HG02678 (cell line): ENCODE data around the gene CRYBB1.

Experiments used
- ATAC-seq: cut with Tn5 transposase; IDR thresholded peaks from one replicate; pipeline ENCODE4 v1.9.1; 2021; ENCODE audit warnings: mild to moderate bottlenecking, moderate library complexity; ENCODE audit not compliant: unreplicated experiment

Gene CRYBB1

GRCh38 chr22:26610072-26610958 lies 7.5 kb downstream of the CRYBB1 start:
- ATAC-seq = peak; percentile 80

DNA sequence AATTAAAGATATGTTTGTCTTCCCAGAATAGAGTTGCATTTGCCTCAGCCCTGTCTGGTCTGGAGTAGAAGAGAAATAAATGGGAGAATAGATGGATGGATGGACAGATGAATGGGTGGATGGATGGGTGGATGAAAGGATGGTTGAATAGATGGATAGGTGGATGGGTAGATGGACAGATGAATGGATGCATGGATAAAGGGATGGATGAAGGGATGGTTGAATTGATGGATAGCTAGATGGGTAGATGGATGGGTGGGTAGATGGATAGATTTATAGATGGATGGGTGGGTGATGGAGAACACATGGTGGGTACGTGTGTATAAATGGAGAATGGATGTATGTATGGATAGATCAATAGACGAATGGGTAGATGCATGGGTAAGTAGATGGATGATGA lies 8.5 kb downstream of the CRYBB1 start:
- ATAC-seq = no peak

- ATAC-seq = no peak
Measured at GRCh38 chr22:26608129-26608528, 9.7 kb downstream of the CRYBB1 start.

GRCh38 chr22:26606611-26607010 lies 11.2 kb downstream of the CRYBB1 start:
- no peak for ATAC-seq

DNA sequence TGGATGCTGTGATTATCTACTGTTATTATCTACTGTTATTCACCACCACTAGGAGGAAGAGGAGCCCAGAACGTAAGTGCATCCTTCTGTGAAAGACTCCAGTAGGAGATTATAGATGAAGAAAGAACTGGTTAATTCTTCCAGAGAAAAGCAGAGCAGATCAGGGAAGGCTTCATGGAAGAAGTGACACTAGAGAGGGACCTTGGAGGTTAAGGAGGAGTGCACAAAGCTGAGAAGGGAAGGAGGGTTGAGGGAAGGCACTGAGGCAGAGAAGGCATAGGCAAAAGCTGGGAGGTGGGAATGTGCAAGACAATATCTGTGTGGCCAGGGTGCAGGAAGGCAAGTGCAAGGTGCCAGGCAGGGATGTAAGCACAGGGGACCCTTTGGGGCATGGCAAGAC lies 13.5 kb downstream of the CRYBB1 start:
- no peak for ATAC-seq

DNA sequence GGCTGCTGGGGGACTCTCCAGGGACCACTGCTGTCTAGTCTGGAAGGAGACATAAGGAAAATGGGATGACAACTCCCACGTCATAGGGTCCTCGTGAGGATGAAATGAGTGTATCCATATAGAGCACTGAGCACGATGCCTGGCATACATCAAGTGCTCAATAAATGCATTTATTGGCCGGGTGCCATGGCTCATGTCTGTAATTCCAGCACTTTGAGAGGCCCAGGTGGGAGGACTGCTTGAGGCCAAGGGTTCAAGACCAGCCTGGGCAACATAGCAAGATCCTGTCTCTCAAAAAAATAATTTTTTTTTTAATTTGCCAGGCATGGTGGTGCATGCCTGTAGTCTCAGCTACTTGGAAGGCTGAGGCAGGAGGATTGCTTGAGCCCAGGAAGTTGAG lies 15.7 kb downstream of the CRYBB1 start:
- ATAC-seq = no peak

DNA sequence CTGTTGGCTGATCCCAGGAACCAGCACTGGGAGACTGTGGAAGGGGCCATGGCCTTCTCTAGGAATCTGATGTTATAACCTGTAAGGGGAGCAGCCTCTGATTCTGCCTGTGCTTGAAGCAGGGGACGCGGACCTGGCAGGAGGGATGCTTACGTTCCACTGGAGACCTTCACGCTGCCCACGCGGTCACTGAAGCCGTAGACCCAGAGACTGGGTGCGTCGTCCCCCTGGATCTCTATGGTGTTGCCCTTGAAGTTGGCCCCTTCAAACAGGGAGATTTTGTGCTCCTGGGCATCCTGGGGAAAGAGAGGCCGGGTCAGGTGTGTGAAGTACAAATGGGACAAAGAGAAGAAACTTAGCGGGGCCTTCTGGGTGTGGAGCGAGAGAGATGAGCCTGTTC lies 16.1 kb downstream of the CRYBB1 start:
- no peak for ATAC-seq

- ATAC-seq = no peak
Measured at GRCh38 chr22:26599505-26599904, 18.3 kb downstream of the CRYBB1 start.

- no peak for ATAC-seq
Measured at GRCh38 chr22:26597480-26597879, 20.3 kb downstream of the CRYBB1 start.

DNA sequence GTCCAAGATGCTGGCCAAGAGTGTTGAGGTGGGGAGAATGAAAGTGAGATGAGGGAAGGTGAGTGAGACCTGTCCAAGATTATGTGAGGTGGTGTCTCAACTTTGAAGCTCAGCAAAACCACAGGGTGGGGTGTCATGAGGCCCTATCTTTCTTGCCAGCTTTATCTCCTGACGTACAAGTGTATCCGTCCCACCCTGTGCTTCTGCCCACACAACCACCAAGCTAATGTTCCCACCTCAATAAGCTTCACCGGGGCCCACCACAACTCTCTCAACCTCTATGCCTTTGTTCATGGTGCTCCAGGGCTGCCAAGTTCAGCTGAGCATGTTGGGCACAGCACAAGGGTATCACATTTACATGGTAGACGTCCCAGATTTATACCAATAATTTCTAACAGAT lies 20.8 kb downstream of the CRYBB1 start:
- ATAC-seq = no peak

DNA sequence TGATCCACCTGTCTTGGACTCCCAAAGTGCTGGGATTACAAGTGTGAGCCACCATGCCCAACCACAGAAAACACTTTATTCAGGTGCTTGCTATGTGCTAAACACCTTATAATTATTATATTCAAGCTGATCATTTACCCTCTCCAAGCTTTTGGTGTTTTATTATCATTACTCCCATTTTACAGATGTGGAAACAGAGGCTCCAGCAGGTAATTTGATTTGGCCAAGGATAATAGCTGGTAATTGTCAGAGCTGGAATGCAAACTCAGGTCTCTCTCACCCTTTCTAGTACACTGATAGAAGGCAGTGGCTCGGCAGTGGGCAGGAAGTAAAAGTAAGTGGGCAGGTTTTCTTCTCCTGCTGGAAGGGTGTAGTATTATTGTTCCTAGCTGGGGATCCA lies 24.1 kb downstream of the CRYBB1 start:
- ATAC-seq = no peak

- ATAC-seq = no peak
Measured at GRCh38 chr22:26592421-26592891, 25.4 kb downstream of the CRYBB1 start.

- peak; percentile 83 for ATAC-seq
Measured at GRCh38 chr22:26589845-26590736, 27.7 kb downstream of the CRYBB1 start, which contains the start of gene TPST2. Gene TPST2 (minus strand): TSS chr22:26590132. CDS start chr22:26541630, 48,502 bp downstream.

- ATAC-seq = peak; percentile 10
Measured at GRCh38 chr22:26589367-26589844, 28.4 kb downstream of the CRYBB1 start.

GRCh38 chr22:26588729-26589366 lies 29.0 kb downstream of the CRYBB1 start:
- no peak for ATAC-seq

DNA sequence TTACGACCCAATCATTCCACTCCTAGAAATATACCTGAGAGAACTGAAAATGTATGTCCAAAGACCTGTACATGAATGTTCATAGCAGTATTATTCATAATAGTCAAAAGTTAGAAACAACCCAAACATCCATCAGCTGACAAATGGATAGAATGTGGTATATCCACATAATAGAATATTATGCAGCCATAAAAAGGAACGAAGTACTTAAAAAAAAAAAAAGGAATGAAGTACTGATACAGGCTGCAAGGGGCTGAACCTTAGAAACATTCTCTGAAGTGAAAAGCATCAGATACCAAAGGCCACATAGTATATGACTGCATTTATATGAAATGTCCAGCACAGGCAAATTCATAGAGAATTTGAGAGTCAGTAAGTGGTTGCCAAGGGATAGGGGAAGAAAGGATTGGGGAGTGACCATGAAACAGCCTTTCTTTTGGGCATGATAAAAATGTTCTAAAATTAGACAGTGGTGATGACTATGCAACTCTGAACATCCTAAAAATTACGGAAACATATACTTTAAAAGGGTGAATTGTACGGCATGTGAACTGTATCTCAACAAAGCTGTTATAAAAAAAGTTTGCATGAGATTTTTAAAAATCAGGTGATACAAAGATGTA lies 29.7 kb downstream of the CRYBB1 start:
- no peak for ATAC-seq

DNA sequence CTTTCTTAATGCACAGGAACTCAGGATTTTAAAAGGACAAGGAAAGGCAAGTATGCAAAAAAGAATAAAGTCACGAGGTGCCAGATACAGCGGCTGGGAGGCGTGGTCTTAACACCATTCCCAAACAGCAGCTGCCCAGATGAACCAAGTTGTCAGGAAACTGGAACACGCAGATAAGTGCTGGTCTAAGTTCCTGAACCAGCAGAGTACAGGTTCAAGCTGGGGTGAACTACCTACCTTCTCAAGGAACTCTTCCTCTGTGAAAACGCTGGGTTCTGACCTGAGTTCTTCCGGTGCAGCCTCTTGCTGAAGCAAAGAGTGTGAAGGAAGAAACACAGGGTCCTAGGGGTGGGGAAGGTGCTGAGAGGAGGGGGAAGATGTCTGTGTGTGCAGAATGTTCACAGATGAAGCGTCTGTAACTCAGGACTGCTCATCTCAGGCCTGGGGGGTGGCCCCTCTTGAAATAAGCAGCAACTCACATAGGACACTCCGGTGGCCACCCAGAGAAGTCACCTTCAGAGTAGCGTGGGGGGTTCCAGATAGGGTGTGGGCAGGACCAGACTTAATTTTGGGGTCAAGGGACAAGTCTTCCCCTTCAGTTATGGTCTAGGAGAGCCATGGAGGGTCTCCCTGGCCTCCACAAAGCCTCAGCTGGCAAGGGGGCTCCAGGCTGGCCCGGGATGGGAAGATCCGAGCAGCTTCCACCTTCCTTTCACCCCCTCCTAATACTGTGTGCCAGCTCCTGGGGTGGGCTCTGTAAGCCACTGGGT lies 31.1 kb downstream of the CRYBB1 start:
- no peak for ATAC-seq

GRCh38 chr22:26585104-26585790 lies 32.6 kb downstream of the CRYBB1 start:
- no peak for ATAC-seq

GRCh38 chr22:26584010-26584409 lies 33.8 kb downstream of the CRYBB1 start:
- ATAC-seq = no peak
